LNCAP (cell line): ENCODE data around the gene ZNHIT2.

ENCODE experiments used
- TF ChIP-seq, protein P1 (sequence below): fragments of 450-650 bp; IDR thresholded peaks from 2 replicates; pipeline ENCODE4 v1.5.1; 2017; ENCODE audit warnings: mild to moderate bottlenecking

The ZNHIT2 gene

DNA sequence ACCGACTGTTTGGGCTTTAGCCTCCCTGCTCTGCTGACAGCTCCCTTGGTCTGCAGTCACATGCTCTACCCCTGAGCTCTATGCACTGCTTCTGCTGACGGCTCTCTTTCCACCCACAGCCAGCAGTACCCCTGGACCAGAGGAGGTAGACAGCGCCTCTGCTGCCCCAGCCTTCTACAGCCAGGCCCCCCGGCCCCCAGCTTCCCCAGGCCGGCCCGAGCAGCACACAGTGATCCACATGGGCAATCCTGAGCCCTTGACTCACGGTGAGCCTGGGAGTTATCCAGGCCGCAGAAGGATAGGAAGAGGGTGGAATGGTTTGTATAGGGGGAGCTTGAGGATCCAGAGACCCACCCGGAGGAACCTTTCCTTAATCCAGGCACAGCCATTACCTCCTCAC is 30.7 kb downstream of the ZNHIT2 start:
- TF ChIP-seq, protein P1, sequence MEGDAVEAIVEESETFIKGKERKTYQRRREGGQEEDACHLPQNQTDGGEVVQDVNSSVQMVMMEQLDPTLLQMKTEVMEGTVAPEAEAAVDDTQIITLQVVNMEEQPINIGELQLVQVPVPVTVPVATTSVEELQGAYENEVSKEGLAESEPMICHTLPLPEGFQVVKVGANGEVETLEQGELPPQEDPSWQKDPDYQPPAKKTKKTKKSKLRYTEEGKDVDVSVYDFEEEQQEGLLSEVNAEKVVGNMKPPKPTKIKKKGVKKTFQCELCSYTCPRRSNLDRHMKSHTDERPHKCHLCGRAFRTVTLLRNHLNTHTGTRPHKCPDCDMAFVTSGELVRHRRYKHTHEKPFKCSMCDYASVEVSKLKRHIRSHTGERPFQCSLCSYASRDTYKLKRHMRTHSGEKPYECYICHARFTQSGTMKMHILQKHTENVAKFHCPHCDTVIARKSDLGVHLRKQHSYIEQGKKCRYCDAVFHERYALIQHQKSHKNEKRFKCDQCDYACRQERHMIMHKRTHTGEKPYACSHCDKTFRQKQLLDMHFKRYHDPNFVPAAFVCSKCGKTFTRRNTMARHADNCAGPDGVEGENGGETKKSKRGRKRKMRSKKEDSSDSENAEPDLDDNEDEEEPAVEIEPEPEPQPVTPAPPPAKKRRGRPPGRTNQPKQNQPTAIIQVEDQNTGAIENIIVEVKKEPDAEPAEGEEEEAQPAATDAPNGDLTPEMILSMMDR = no peak

DNA sequence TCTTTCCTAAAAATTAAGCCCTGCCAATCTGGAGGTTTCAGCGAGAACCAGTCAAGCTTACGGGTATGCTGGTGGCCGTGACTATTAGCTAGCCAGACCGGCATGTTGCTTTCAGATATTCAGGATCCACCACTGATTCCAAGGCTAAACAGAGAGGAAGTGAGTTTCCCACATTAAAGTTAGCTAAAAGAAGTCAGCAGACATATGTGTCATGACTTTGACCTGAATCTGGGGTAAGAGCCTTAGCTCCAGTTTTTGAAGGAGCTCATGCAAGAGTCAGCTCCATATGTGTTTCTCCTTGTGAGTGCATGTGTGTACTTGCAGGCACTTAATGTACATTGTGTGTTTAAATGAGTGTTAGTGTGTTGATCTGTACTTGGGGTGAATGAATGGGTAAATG is 32.1 kb downstream of the ZNHIT2 start:
- TF ChIP-seq, protein P1 = no peak

DNA sequence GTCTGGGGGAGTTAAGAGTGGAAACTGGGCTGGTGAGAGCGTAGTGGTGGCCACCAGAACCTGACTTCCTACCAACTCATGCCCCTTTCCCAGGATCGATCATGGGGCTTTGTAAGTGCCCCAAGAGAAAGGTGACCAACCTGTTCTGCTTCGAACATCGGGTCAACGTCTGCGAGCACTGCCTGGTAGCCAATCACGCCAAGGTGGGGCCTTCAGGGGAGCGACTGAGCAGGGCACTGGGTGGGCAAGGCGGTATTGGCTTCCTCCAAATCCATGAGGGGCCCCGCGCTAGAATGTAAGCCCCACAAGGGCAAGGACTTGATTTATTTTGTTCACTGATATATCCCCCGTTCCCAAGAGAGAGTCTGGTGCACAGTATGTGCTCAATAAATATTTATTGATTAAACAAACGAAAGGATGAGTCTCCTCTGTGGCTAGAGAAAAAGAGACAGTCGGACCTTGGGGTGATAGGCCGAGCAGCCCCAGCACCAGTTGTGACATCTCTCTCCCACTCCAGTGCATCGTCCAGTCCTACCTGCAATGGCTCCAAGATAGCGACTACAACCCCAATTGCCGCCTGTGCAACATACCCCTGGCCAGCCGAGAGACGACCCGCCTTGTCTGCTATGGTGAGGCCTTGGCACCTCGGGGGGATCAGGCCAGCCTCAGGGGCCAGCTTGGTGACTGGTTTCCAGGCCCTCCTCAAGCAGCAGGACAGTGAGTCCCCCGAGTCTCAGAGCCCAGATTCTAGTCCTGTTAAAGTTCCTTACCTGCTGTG is 32.7 kb downstream of the ZNHIT2 start:
- TF ChIP-seq, protein P1 = no peak

DNA sequence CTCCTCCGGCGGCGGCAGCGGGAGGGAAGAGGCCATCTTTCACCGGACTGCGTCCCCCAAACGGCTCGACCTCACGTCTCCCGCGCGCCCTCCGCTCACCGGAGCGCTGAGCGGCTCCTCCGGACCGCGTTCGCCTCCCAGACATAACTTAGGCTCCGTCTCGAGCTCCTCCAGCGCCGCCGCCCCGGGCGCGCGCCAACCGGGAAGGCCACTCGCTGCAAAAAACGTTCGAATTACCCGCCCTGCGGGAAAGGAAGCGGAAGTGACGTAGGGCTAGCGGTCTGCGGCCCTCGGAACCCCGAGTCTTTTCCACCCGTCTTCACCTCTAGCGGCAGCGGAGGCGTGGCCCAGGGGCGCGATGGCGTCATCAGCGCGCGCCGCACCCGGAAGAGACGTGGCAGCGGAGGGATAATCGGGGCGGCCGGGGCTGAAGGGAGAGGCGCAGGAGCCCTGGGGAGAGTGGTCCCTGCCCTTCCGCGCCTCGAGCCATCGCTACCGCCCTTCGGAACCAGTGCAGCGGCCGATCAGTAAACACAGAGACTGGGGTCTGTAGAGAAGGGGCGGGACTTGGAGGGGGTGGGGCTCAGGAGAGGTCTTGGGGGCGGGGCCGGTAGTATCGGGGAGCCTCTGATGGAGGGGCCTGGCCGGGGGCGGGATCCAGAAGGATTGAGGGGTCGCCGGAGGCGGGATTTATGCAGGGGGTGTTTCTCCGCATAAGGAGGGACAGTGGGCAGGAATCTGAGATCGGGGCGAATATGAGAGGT is 33.5 kb downstream of the ZNHIT2 start, which contains the start of the genes CDCA5 and ZFPL1:
CDCA5 (minus strand) TSS at position 207 of the 764 bp plus-strand sequence; CDS start at position 145, 62 bp downstream.
ZFPL1 (plus strand) TSS at position 389 of the 764 bp plus-strand sequence. CDS start 477 bp downstream, outside the sequence.
- TF ChIP-seq, protein P1 = no peak

DNA sequence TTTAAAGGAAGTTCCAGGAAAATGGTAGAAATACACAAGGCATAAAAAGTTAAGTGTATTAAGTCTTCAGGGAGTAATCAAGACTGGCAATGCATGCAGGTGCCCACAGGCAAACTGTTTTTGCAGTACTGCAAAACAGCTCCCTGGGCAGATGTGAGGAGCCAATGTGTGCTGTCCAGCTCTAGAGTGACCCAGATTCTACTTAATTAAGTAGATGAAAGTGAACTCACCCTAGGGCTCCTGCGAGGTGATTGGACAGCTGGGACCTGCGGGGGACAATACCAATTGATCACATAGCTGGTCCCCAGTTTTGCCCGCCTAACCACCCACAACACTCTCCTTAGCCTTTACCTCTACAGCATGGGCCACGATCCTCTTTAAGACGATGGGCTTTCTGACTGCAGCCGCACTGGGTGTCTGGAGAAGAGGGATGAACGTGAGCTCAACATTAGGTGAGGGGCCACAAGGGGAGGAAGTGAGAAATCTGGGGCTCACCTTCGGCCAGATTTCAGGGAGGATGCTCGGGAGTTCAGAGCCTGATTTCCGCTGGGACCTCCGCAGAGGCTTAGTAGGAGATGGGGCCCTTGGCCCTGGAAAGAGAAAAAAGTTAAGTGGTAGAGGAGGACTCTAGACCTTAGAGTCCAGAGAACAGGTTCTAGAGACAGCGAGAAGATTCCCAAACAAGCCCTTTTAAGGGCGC is 34.2 kb downstream of the ZNHIT2 start:
- TF ChIP-seq, protein P1 = no peak

DNA sequence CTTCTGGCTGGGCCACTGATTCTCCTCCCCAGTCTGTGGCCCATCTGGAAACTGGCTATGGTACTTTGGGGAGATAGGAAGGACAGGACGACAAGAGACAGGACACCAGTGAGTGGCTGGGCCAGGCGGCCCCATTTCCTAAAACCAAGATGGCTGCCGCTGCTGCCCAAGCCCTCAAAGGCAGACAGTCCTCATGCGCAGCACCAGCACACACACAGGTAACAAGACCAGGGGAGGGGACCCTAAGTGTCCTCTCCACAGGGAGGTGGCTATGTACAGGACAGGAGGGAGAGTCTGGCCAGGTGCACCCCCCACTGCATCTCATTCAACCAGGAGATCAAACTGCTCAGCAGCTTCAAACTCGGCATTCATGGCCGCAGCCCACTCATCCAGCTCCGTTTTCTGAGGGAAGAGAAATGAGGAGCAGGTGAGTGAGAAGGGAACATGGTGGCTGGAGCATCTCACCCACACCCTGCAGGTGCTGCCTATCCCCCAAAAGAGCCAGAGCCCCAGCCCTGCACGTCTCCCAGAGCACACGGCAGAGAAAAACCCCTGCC is 38.6 kb downstream of the ZNHIT2 start:
- TF ChIP-seq, protein P1 = no peak

DNA sequence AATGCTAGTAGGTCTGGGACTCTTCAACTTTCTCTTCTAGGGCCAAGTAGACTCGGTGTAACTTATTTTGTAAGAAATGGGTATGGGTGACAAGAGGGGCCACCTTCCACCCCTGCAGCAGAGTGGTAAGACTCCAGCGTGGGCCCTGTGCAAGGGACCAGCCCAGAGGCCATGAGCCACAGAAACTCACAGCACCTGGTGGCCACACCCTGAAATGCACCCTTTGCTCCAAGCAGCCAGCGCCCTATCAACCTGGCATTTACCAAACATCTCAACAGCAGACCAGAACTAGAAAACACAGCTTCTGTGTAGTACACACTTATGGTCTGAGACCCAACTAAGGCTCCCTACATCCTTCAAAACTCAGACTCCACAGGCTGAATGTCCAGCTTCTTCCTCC is 39.4 kb downstream of the ZNHIT2 start:
- TF ChIP-seq, protein P1 = peak; percentile 61
